Immature natural killer cell (primary cell): Measurements from ENCODE around the gene CHURC1. TPM values are rescaled to one million over a fixed set of nuclear protein-coding genes. Genes with fewer than 3 reads are reported as not detected.
A peak's percentile ranks its signal among the peaks of the same experiment; 100 is the strongest.

Source experiments
- DNase-seq, 3 donors: peaks; one replicate each; pipeline ENCODE4 v3.0.0; 2022; ENCODE audit warnings: mixed read lengths in 1 of 3
- H3K27ac Mint-ChIP-seq, 6 donors: one replicate each; pipeline ENCODE4 v1.8.0; 2020; ENCODE audit warnings: mixed read lengths in 6 of 6, mild to moderate bottlenecking in 5 of 6, inconsistent platforms in 4 of 6, moderate library complexity in 3 of 6
- H3K27me3 Mint-ChIP-seq, 3 donors: one replicate each; pipeline ENCODE4 v1.8.0; 2020 to 2021; ENCODE audit warnings: low read depth in 3 of 3, mild to moderate bottlenecking in 3 of 3, mixed read lengths in 3 of 3, moderate library complexity in 3 of 3, inconsistent platforms in 1 of 3
- H3K36me3 Mint-ChIP-seq, 3 donors: one replicate each; pipeline ENCODE4 v1.8.0; 2020; ENCODE audit warnings: mixed read lengths in 3 of 3, inconsistent platforms in 2 of 3, mild to moderate bottlenecking in 2 of 3
- H3K4me1 Mint-ChIP-seq, 2 donors: one replicate each; pipeline ENCODE4 v1.8.0; 2020; ENCODE audit warnings: inconsistent platforms in 2 of 2, mild to moderate bottlenecking in 2 of 2, mixed read lengths in 2 of 2, moderate library complexity in 1 of 2
- H3K4me3 Mint-ChIP-seq, 5 donors: one replicate each; pipeline ENCODE4 v1.8.0; 2020; ENCODE audit warnings: mild to moderate bottlenecking in 5 of 5, mixed read lengths in 5 of 5, inconsistent platforms in 3 of 5, moderate library complexity in 3 of 5
- H3K9me3 Mint-ChIP-seq, 6 donors: one replicate each; pipeline ENCODE4 v1.8.0; 2020; ENCODE audit warnings: mild to moderate bottlenecking in 6 of 6, mixed read lengths in 6 of 6, inconsistent platforms in 4 of 6, moderate library complexity in 3 of 6
- polyA plus RNA-seq, 3 donors: library from polyadenylated mRNA; unstranded; fragments of 300-500 nt; fragmentation: Illumina TruSeq; gene quantifications; one replicate each; pipeline ENCODE4 v1.2.3, GENCODE V29; 2021

Gene CHURC1
- polyA plus RNA-seq, 3 donors from 2014 or later, result 87.8 to 140 (median 124) TPM

DNA sequence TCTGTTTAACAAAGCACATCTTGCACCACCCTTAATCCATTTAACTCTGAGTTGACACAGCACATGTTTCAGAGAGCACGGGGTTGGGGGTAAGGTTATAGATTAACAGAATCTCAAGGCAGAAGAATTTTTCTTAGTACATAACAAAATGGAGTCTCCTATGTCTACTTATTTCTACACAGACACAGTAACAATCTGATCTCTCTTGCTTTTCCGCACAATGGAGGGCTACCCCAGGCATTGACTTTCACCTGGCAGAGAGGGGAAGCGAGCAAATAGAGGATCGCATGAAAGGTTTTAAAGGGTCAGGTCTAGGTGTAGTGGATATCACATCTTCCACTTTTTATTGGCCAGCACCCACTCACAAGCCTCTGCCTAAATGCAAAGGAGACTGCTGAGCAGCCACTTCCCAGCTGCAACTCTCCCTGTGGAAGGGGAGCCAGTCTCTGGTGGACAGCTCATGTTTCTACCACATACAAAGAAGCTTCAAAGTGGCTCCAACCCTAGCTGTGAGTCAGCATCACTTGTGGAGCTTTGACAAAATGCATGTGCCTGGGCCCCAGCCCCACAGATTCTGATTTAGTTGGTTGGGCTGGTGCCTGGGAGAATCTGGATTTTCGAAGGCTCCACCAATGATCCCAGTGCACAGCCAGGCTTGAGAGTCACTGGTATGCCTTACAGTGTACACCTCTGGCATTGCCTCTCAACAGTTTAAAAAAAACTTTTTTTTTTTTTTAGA, 65.2 kb downstream of the CHURC1 start:
- Mint-ChIP-seq H3K27me3 (peaks cover 2 to 7% (median 5%) of the 10 kb centered on the region in 3 donors), H3K27ac (no peak overlapping the region), H3K36me3 (no peaks in the 10 kb centered on the region), H3K9me3 (no peaks in the 10 kb centered on the region), H3K4me3 (no peak overlapping the region), H3K4me1 (peaks cover 7 to 17% of the 10 kb centered on the region in 2 donors)
- no peak for DNase-seq

DNA sequence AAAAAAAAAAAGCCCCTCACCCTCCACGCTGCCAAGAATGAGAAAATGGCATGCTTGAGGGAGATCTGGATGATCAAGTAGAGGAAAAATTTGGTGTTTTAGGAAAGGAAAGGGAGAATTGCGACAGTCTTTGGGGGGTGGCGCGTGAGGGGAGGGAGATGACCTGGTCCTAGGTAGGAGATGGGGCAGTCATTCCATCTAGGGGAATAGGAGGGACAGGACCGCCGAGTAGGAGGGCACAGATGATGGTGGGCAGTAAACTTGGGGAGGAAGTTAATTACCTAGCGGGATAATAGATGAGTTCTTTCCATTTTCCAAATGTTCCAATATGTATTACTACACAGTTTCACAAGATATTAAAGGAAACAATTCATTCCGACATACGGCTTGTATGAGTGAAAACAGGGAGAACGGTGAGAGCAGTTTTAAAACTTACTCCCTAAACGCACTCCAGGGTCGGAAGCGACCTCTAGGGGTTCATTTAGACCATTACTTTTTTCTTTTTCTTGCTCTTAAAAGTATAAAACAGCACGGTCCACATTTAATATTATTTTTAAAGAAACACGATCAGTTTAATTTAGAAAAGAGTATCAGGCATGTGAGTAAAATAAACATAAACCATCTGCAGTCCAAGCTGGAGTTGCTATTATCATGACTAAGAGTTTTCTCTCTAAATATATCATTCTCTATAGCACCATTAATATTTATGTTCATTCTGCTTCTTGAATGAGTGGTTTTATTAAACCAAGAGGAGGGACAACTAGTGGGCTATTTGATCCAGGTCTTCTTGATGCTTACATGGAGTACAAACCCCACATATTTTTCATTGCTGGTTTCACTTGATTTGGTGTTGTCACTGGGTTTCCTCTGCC, 69.4 kb downstream of the CHURC1 start:
- H3K4me3 Mint-ChIP-seq, result peak overlapping the region; percentile 7 to 73 (median 46)
- H3K36me3 Mint-ChIP-seq, result no peaks in the 10 kb centered on the region
- peaks cover 2 to 8% (median 7%) of the 10 kb centered on the region in 3 donors for H3K27me3 Mint-ChIP-seq
- peak; percentile 47 to 58 (median 50) for DNase-seq
- H3K9me3 Mint-ChIP-seq, result no peaks in the 10 kb centered on the region
- H3K27ac Mint-ChIP-seq, result peak overlapping the region in 2 of 6 donors; percentile 32 to 63
- peaks cover 25 to 41% of the 10 kb centered on the region in 2 donors for H3K4me1 Mint-ChIP-seq

Other genes starting within 250 kb of the CHURC1 start
- gene PLEKHG3, start 210.0 kb upstream of the CHURC1 start, polyA plus RNA-seq, result 100 to 1,000 TPM in 1 of 3 donors, 10 to 100 TPM in 2; 36.8 to 216 (median 71.4) TPM
- gene SPTB, start 34.5 kb upstream of the CHURC1 start, polyA plus RNA-seq, result under 1 TPM in 1 of 3 donors, not detected in 2; 0.29 TPM
- not detected for gene GPX2, start 28.3 kb downstream of the CHURC1 start, polyA plus RNA-seq
- 1 to 10 TPM in 2 of 3 donors, under 1 TPM in 1; 0.52 to 1.2 (median 1.1) TPM for gene RAB15, start 57.9 kb downstream of the CHURC1 start, polyA plus RNA-seq
- gene FNTB, start 72.4 kb downstream of the CHURC1 start, polyA plus RNA-seq, result 1 to 10 TPM; 1.0 to 5.2 (median 1.6) TPM
- 100 to 1,000 TPM; 121 to 139 (median 135) TPM for gene MAX, start 188.1 kb downstream of the CHURC1 start, polyA plus RNA-seq